ENCODE results near the gene NKAIN4. TPM values are rescaled to one million over a fixed set of nuclear protein-coding genes. Genes with fewer than 3 reads are reported as not detected.

The NKAIN4 gene
- total RNA-seq, 4 donors from 2014 or later: 0.79 TPM; not detected in 3

DNA sequence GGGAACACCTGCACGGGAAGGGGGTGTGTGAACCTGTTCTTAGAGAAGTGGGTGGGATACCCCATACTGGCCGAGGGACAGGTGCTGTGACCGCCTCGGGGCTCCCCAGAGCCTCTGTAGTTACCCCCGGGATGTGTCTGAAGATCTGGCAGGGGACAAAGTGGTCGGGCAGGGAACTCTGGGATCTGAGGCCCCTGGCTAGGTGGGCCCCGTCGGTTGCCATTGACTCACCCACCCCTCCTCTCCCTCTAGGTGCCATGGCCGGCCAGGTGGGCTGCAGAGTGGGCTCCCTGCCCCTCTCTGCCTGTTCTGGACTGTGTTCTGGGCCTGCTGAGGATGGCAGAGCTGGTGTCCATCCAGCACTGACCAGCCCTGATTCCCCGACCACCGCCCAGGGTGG lies 14.3 kb downstream of the NKAIN4 start:
- in situ Hi-C loops (cut with MboI; ENCODE audit: low pct_ligation_motif_present in 1 of 4, low pct_unique_long_range_greater_than_20kb in 1 of 4, low sequenced_read_pairs in 3 of 4): no loop called here
- Histone ChIP-seq H3K36me3 (no peaks in the 10 kb centered on the region), H3K27ac (no peak overlapping the region), H3K27me3 (peaks cover 9% of the 10 kb centered on the region), H3K9me3 (no peaks in the 10 kb centered on the region), H3K4me1 (no peaks in the 10 kb centered on the region), H3K4me3 (no peak overlapping the region)
- intact Hi-C loops (cut with DNase I; ENCODE audit: low total_unique reads): no loop called here
- 78% methylated on average over 10 of the region's 11 CpGs; no CpG with 5 or more reads in 1 of the 2 donors for whole genome bisulfite sequencing, 2 donors (ENCODE audit: low coverage in 1 of 2)
- TF ChIP-seq POLR2AphosphoS5 (IDR thresholded peaks at IDR 0.05) (no peak), POLR2A (IDR thresholded peaks at IDR 0.05) (no peak), EP300 (IDR thresholded peaks at IDR 0.05; ENCODE audit: low read depth) (no peak)
- TF ChIP-seq, protein P1, sequence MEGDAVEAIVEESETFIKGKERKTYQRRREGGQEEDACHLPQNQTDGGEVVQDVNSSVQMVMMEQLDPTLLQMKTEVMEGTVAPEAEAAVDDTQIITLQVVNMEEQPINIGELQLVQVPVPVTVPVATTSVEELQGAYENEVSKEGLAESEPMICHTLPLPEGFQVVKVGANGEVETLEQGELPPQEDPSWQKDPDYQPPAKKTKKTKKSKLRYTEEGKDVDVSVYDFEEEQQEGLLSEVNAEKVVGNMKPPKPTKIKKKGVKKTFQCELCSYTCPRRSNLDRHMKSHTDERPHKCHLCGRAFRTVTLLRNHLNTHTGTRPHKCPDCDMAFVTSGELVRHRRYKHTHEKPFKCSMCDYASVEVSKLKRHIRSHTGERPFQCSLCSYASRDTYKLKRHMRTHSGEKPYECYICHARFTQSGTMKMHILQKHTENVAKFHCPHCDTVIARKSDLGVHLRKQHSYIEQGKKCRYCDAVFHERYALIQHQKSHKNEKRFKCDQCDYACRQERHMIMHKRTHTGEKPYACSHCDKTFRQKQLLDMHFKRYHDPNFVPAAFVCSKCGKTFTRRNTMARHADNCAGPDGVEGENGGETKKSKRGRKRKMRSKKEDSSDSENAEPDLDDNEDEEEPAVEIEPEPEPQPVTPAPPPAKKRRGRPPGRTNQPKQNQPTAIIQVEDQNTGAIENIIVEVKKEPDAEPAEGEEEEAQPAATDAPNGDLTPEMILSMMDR (IDR thresholded peaks at IDR 0.05): no peak
- DNase-seq: no peak

DNA sequence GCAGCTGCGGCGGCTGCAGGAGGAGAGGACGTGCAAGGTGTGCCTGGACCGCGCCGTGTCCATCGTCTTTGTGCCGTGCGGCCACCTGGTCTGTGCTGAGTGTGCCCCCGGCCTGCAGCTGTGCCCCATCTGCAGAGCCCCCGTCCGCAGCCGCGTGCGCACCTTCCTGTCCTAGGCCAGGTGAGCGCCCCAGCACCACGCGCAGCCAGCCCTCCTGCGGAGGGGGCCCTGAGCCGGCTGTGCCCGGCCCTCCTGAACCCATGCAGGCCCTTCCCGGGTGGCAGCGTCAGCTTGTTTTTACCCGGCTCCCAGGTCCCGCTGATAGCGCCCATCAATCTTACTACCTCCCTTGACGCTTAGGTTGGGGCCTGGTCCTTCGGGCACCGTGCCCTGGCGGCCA lies 14.8 kb downstream of the NKAIN4 start:
- in situ Hi-C loops (cut with MboI; ENCODE audit: low pct_ligation_motif_present in 1 of 4, low pct_unique_long_range_greater_than_20kb in 1 of 4, low sequenced_read_pairs in 3 of 4): no loop called here
- Histone ChIP-seq H3K9me3 (no peaks in the 10 kb centered on the region), H3K4me1 (no peaks in the 10 kb centered on the region), H3K36me3 (no peaks in the 10 kb centered on the region), H3K27ac (no peak overlapping the region), H3K4me3 (no peak overlapping the region), H3K27me3 (peaks cover 14% of the 10 kb centered on the region)
- 90% methylated on average over 30 of the region's 30 CpGs; no CpG with 5 or more reads in 1 of the 2 donors for WGBS, 2 donors (ENCODE audit: low coverage in 1 of 2)
- no peak for DNase-seq
- intact Hi-C loops (cut with DNase I; ENCODE audit: low total_unique reads): no loop called here
- no peak for TF ChIP-seq EP300 (IDR thresholded peaks at IDR 0.05; ENCODE audit: low read depth)

DNA sequence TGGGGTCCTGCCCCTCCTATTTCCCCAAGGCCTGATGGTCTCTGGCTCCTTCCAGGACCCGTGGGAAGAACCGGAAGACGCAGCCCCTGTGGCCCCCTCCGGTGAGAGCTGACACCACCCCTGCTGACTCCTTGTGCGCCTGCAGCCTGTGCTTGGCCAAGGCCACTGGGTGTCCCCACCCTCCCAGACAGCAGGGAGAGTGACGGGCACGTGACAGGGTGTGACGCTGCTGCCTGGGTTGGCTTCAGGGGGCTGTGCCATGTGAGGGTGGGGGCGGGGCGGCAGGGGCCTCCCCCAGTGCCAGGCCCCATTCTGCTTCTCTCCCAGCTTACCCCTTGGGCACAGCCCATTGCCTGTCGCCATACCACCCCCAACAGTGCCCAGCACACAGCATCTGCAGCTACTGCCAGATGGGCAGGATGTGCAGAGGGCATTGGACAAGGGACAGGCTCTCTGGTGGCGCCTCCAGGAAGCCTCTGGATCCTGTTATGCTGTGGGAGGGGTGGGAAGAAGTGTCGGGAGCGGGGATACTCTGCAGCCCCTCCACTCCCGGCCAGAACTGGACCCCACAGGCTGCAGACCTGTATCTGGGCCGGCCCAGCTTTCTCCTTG lies 15.6 kb downstream of the NKAIN4 start:
- H3K36me3 ChIP-seq: no peaks in the 10 kb centered on the region
- no peak for DNase-seq
- in situ Hi-C loops (cut with MboI; ENCODE audit: low pct_ligation_motif_present in 1 of 4, low pct_unique_long_range_greater_than_20kb in 1 of 4, low sequenced_read_pairs in 3 of 4): no loop called here
- intact Hi-C loops (cut with DNase I; ENCODE audit: low total_unique reads): no loop called here
- WGBS, 2 donors (ENCODE audit: low coverage in 1 of 2): 53% methylated on average over 10 of the region's 16 CpGs; no CpG with 5 or more reads in 1 of the 2 donors
- no peaks in the 10 kb centered on the region for H3K9me3 ChIP-seq
- no peak overlapping the region for H3K4me3 ChIP-seq
- H3K4me1 ChIP-seq: no peaks in the 10 kb centered on the region
- H3K27me3 ChIP-seq: peaks cover 19% of the 10 kb centered on the region
- TF ChIP-seq POLR2A (IDR thresholded peaks at IDR 0.05): no peak
- no peak overlapping the region for H3K27ac ChIP-seq

DNA sequence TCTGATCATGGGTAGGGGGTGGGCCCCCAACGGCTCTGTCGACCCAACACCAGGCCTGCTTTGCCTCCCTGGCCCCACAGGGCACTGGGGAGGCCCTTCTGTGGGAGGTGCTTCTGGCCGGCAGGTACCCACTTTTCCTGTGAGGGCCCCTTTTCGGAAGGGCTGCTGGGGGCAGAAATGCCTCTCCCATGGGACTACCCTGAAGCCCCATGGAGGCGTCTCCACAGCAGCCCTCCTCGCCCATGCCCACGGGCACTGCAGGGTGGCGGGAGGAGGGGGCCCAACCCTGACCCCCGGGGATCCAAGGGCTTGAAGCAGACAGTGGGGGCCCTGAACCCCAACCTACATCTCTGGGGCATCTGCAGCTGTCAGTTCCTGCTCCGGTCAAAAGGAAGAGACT lies 16.2 kb downstream of the NKAIN4 start:
- Histone ChIP-seq H3K4me1 (no peaks in the 10 kb centered on the region), H3K27ac (no peak overlapping the region), H3K4me3 (no peak overlapping the region), H3K9me3 (no peaks in the 10 kb centered on the region), H3K27me3 (peaks cover 23% of the 10 kb centered on the region), H3K36me3 (no peaks in the 10 kb centered on the region)
- WGBS, 2 donors (ENCODE audit: low coverage in 1 of 2): 61% methylated on average over 2 of the region's 10 CpGs; no CpG with 5 or more reads in 1 of the 2 donors
- in situ Hi-C loops (cut with MboI; ENCODE audit: low pct_ligation_motif_present in 1 of 4, low pct_unique_long_range_greater_than_20kb in 1 of 4, low sequenced_read_pairs in 3 of 4): no loop called here
- no peak for DNase-seq
- intact Hi-C loops (cut with DNase I; ENCODE audit: low total_unique reads): no loop called here
- TF ChIP-seq POLR2AphosphoS5 (IDR thresholded peaks at IDR 0.05) (no peak), EP300 (IDR thresholded peaks at IDR 0.05; ENCODE audit: low read depth) (no peak), POLR2A (IDR thresholded peaks at IDR 0.05) (no peak)
- TF ChIP-seq, protein P1 (IDR thresholded peaks at IDR 0.05): no peak

DNA sequence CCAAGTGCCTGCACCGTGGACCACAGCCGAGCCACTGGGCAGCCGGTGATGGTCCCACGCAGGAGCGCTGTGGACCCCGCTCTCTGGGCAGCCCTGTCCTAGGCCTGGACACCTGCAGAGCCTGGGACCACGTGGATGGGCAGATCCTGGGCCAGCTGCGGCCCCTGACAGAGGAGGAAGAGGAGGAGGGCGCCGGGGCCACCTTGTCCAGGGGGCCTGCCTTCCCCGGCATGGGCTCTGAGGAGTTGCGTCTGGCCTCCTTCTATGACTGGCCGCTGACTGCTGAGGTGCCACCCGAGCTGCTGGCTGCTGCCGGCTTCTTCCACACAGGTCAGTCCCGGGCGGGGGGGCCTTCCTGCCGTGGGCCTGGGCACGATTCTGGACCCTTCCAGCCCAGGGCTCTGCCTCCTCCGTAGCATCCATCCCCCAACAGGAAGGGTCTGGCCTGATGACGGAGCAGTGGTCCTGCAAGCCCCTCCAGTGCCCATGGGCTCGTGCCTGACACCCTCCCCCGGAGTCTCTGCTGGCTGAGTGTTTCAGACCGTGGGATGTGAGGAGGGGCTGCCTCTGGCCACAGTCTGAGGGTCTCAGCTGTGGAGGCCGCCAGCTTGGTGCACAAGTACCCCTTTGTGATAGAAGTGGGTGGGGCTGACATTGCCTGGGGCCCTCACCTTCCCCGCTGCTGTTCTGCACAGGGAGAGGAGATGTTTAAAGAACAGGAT lies 18.0 kb downstream of the NKAIN4 start:
- H3K4me1 ChIP-seq: peaks cover 0 to 5% (median 0%) of the 10 kb centered on the region in 4 donors
- H3K27ac ChIP-seq: no peak overlapping the region
- TF ChIP-seq POLR2AphosphoS5 (IDR thresholded peaks at IDR 0.05): no peak
- TF ChIP-seq, protein P1 (IDR thresholded peaks at IDR 0.05): no peak
- no peak overlapping the region for H3K4me3 ChIP-seq
- no peaks in the 10 kb centered on the region for H3K36me3 ChIP-seq
- H3K27me3 ChIP-seq: peaks cover 37% of the 10 kb centered on the region
- WGBS, 2 donors (ENCODE audit: low coverage in 1 of 2): 75% methylated on average over 18 of the region's 26 CpGs; no CpG with 5 or more reads in 1 of the 2 donors
- DNase-seq: no peak
- H3K9me3 ChIP-seq: no peaks in the 10 kb centered on the region
- intact Hi-C loops (cut with DNase I; ENCODE audit: low total_unique reads): no loop called here
- in situ Hi-C loops (cut with MboI; ENCODE audit: low pct_ligation_motif_present in 1 of 4, low pct_unique_long_range_greater_than_20kb in 1 of 4, low sequenced_read_pairs in 3 of 4): no loop called here

All from transverse colon (tissue), 4 donors.